Stimulated activated CD4-positive, alpha-beta T cell treated with anti-CD3 and anti-CD28 coated beads, Interleukin-1b, Interleukin-23, amount 100 ng/mL, for 48 hours (primary cell): Measurements from ENCODE around the gene KPNA3.

ENCODE experiments used
- DNase-seq: peaks from one replicate; pipeline ENCODE4 v3.0.0-alpha.2; 2020

KPNA3 gene

DNA sequence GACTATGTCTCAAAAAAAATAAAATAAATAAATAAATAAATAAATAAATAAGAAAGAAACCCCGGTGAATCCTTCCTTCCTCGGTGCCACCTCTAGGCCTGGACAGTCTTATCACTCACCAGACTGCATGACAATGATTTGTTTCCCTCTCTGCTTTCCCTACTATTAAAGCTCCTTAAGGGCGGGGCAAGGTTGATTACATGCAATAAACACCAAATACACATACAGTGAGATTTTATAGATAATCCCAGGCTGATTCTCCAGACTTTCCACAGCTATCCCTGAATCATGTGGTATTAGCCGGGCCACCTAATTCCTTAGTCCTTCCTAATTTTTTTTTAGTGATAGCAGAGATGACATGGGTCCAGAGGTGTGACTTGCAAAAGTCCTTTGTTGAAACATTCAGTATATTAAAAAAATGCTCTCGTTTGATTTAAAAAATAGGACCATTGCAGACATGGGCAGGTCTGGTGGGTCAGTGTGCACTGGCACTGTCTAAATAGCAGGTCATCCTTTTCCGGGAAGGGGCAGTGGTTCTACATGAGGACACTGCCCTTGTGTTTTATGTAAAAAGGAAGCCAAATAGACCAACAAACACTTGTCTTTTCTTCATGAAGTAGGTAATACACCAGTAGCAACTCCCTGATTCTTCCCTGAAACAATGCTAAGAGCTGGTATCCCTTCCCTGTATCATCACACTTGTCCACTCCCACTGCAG, 115.7 kb downstream of the KPNA3 start:
- DNase-seq = no peak

DNA sequence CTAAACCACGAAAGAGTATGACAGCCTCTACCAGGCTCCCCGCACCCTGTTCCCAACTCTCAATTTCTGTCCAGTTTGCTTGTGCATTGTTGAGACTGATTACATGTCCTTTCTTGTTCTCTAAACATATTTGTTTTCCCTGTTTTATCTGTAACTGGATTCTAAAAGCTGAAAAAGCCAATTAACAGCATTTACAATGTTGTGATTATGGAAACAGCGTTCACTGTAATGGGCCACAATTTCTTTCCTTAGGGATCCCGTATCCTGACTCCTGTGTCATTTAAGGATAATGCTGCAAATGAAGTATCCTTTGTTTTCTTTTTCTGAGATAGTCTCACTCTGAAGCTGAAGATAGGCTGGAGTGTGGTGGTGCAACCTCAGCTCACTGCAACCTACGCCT, 121.7 kb downstream of the KPNA3 start:
- no peak for DNase-seq

DNA sequence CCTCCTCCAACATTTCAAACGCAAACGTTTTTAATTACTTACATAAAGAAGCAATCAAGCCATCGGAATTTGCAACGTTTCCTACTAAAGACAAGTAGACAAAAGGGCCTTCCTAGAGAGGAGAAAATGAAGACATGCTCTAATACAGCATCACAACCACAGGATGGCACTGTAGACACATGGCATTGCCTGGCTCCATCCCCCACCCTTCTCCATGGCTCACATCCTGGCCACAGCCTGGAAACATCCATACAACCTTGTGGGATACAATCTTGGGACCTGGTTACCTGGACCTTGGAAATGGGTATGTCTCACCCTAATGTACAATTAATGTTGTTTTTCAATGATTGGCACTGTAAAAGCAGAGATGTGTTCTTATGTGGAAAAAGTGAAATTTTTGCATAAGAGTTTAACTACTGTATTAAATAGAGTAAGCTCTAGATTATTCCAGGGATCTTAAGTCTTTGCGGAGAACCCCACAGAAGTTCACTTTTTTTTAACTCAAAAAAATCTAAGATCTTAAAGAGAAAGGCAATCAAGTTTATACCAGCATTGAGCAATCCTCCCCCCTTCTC, 122.7 kb downstream of the KPNA3 start:
- DNase-seq = no peak

DNA sequence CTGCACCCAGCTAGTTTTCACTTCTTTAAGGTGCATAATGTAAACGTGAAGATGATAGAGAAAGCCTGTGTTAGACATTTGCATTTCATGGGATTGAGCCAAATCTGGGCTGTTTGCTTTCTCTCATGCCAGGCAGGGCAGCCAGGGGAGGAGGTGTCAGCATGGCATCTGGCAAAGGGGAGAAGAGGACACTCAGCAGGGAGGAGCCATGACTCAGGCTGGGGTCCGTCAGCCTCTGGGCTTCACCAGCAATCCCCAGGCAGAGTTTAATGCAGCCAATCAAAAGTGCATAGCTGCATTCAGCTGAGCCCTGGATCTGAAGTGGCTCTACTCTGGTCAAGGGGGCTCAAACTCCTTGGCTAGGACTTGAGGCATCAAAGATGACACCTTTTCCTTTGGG, 124.7 kb downstream of the KPNA3 start:
- DNase-seq = no peak

DNA sequence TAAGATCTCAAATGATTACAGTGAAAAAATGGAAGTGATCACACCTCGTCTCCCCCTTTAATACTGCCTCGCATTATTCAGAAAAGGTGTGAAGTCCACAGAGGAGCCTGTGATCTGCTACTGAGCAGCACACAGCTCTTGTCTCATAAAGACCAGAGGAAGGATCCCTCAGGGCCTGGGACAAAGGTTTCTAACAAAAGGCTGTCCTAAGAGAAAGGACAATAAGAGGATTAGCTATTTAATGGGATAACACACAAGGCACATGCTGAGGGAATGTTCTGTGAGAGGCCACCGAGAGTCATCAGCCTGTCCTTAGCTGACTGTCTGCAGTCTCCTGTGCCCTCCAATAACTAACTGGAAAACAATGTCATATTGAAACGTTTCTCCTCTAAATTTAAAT, 127.9 kb downstream of the KPNA3 start:
- no peak for DNase-seq

DNA sequence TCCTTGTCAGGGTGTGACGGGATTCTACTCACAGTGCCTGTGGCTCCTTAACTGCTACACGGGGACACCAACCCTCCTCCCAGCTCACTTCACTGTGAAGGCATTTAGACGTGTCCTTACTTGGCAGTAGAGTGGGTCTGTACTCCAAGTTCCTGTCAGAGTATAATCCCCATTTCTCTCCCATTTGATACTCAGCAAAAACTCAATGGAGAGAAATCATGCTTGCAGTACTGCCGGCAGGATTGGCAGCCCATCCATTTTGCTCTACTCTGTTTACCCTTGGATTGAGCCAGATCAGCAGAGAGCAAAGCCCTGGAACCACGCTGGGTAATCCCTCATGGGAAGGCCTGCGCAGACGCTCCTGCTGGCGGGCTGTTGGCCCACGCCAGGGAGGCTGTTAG, 135.2 kb downstream of the KPNA3 start:
- no peak for DNase-seq

DNA sequence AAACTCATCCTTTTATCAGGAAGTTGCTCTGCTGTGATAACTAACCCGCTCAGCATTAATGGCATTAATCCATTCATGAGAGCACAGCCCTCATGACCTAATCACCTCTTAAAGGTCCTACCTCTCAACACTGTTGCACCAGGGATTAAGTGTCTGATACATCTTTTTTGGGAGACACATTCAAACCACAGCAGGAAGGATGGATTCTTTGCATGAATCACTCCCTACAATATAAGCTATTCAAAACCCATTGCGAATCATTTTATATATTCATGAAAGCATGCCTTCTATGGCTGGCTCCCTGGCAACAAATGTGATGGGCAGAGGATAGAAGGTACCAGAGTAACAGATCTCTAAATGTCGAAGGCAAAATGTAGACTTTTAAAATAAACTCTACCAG, 136.6 kb downstream of the KPNA3 start:
- DNase-seq = no peak

DNA sequence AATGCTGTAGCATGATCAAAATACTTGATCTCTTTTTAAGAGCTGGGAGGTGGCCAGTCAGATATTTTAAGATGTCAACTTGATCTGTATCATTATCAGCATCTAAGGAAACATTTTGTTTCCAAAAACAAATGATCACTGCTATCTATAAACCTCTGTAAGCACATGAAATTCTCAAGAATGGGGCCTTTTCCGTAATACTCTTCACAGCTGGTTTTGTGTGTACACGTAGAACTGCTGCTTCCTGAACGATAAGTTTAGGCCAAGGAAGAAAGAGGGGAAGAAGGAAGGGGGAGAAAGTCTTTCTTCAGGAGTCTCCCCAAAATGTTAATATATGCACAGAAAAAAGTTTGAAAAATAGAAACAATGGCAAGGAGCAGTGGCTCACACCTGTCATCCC, 138.5 kb downstream of the KPNA3 start:
- no peak for DNase-seq

DNA sequence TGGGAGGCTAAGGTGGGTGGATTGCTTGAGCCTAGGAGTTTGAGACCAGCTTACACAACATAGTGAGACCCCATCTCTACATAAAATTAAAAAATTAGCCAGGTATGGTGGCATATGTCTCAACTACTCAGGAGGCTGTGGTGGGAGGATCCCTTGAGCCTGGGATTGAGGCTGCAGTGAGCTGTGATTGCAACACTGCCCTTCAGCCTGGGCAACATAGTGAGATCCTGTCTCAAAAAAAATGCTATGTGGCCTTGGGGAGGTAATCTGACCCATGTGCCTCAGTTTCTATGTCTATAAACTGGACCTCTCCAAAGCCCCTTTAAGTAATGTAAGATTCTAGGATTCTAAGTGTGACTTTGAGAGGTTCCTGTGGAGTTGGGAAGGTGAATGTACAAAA, 139.0 kb downstream of the KPNA3 start:
- DNase-seq = no peak

DNA sequence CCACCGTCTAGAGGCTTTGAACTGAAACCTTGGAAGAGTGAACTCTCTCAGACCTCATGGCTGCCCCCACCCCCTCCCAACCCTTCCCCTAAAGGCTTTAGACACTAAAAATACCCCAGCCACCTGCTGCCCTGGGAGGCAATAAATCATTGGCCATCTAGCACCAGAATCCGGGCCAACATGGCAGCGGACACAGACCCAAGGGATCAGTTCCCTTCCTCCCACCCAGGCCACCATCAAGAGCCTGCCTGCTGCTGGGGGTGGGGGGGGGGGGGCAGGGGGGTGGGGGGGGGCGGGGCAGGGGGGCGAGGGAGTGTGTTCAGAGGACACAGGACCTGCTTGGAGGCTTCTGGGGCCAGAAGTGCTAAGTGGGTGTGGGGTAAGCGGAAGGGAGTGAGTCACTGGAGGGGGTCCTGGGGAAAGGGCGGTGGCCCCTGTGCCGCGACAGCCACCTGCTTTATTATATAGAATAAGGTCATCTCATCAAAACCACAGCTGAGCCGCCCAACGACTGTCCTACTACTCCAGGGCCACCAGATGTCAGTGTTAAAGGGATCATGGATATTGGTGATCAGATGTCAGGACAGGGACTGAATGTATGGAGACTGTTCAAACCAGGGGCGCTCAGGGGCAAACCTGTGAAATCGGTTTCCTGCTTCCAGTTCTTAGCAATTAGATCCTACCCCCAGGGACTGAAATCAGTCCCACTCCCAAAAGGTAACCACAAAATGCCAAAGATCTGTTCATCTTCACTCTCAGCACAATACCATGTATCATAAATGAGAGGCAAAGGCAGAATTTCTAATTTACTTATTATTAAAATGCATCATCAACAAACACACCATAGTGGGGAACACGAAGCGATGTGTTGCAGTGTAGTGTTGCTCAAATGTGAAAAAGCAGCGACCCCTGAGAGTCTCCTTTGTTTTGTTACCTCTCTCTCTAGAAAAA, 139.9 kb downstream of the KPNA3 start:
- peak; percentile 19 for DNase-seq

DNA sequence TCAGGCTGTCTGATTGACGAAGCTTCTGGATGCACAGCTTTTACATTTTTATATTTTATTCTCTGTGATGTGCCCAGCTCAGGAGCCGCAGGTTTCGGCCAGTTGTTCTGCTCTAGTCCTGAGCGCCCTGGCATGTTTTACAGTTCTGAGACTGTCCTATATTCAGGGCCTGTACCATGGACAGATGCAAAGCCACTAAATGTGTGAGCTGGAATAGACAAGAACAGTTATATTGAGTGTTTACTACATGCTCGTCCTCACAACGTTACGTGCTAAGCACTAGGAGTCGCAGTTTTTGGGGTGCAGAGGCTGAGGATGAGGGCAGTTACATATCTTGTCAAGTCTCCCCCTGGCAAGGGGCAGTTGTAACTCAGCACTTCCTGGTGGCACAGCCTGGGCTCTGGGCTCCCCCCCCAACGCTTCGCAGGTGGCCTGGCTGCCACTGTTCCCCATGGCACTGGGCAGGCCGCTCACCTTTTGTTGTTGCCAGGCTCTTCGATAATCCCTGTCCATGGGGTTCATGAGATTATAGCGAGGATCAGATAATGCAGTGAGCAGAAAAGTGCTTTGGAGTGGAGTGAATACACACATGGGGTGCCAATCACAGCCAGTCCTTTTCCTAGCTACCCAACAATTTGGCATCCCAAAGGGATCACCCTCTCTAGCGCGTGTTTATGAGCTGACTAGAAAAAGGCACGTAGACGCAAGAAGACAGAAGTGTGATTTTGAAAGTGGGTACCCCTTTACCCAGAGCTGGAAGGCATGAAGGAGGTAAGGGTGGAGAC, 140.7 kb downstream of the KPNA3 start:
- no peak for DNase-seq

DNA sequence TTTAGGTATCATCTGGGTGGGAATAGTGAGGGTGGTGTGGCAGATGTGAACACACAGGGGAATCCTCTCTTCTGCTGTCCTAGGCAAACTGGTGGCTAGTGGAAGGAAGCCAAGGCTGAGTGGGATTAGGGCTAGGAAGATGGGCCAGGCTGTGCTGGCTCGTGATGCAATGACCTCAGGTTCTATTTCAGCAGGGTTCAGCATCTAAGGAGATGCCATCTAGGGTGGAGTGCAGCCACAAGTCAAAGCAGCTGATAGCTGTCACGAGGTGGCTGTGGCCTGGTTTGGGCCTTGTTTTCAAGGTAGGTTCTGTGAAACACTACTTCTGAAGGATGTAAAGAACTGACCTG, 142.5 kb downstream of the KPNA3 start:
- no peak for DNase-seq
